D341Med (cell line): ENCODE results near the gene USP4.
A peak's percentile ranks its signal among the peaks of the same experiment; 100 is the strongest.
"Not testable (repeated sequence)": the region's sequence is repeated elsewhere in the genome, so short reads cannot be mapped to it uniquely, and the experiment has no call there.

ENCODE experiments used
- DNase-seq: peaks from one replicate; pipeline ENCODE4 v3.0.0; 2012; ENCODE audit warnings: low spot score

The USP4 gene

GRCh38 chr3:49349348-49350114 is 9.7 kb upstream of the USP4 start:
- no peak for DNase-seq

DNA sequence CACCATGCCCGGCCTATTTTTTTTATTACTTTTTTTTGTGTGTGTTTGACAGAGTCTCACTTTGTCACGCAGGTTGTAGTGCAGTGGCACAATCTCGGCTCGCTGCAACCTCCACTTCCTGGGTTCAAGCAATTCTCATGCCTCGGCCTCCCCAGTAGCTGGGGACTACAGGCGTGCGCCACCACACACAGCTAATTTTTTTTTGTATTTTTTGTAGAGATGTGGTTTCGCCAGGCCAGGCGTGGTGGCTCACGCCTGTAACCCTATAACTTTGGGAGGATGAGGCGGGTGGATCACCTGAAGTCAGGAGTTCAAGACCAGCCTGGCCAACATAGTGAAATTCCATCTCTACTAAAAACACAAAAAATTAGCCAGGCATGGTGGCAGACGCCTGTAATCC is 8.5 kb upstream of the USP4 start:
- not testable (repeated sequence) for DNase-seq

- no peak for DNase-seq
Measured at GRCh38 chr3:49346797-49347251, 7.0 kb upstream of the USP4 start.

GRCh38 chr3:49343163-49343562 is 3.3 kb upstream of the USP4 start:
- no peak for DNase-seq

DNA sequence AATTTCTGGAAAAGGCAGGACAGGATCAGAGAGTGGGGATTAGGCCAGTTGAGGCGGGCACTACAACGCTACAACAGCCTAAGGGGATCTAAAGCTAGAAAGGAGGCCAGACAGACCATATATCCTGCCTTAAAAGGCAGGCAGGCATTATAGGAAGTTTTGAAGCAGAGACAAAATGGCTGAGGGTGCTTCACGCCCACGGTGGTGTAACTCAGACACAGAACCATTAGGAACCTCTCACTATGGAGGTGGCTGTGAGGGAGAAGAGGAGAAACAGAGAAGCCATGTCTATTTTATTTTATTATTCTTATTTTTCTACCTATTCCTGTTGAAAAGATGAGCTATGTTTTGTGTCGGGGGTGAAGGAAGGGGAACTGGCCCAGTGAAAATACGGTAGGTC is 2.1 kb upstream of the USP4 start:
- no peak for DNase-seq

- DNase-seq, result peak; percentile 62
Measured at GRCh38 chr3:49339581-49339940, 292 bp downstream of the USP4 start.

- no peak for DNase-seq
Measured at GRCh38 chr3:49333916-49334633, 5.8 kb downstream of the USP4 start.

DNA sequence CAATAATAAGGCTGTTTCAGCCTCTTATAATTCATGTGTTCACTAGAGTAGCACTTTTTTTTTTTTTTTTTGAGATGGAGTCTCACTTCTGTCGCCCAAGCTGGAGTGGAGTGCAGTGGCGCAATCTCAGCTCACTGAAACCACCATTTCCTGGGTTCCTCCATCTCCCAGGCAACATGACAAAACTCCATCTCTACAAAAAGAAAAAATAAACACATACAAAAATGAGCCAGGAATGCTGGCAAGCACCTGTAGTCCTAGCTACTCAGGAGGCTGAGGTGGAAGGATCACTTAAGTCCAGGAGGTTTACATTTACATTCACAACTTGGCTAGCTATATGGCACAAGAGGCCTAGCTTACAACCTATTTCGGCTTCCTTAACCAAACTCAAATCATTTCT is 6.8 kb downstream of the USP4 start:
- DNase-seq, result no peak

DNA sequence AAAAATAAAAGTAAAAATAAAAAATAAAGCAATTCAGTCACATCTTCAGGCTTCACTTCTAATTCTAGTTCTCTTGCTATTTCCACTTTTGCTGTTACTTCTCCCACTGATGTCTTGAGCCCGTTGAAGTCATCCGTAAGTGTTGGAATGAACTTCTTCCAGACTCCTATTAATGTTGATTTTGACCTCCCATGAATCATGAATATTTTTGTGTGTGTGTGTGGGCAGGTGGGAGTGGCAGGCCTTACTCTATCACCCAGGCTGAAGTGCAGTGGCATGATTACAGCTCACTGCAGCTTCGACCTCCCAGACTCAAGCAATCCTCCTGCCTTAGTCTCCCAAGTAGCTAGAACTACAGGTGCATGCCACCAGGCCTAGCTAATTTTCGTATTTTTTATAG is 10.7 kb downstream of the USP4 start:
- DNase-seq, result no peak

GRCh38 chr3:49328350-49328749 is 11.5 kb downstream of the USP4 start:
- DNase-seq, result not testable (repeated sequence)

- no peak for DNase-seq
Measured at GRCh38 chr3:49327485-49327884, 12.4 kb downstream of the USP4 start.

GRCh38 chr3:49324768-49325167 is 15.1 kb downstream of the USP4 start:
- DNase-seq, result no peak

DNA sequence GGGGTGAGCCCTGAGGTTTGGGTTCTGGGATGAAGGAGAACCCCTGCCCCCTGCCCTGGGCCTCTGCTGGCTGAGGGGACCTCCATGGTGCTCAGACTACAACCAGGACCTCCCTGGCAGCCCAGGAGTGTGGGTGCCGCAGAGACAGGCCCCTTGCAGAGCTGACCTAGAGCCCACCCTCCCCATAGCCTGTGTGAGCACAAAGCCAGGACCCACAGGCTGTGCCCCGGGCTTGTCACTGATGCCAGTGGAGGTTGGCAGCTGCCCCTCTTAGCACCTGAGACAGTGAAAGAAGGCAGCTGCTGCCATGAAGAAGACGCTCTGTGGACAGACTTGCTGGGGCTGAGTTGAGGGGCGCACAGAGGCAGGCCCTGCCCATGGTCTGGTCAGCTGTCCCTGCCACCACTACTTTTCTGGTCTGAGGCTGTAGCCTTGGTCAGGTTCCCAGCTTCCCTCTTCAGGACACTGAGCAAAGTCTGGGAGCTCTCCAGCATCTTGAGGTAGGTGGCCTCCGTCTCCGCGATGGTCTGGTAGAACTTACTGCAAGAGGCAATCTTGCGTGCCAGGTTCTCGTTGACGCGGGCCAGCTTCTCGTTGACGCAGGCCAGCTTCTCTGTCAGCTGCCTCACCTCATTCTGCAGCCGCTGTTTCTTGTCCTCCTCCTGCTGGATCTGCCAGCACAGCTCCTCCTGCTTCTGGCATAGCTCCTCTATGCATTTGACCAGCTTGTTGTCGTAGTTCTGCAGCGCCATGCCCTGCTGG is 23.0 kb downstream of the USP4 start:
- DNase-seq, result no peak

GRCh38 chr3:49313896-49314688 is 25.8 kb downstream of the USP4 start:
- DNase-seq, result no peak

GRCh38 chr3:49311283-49311682 is 28.6 kb downstream of the USP4 start:
- DNase-seq, result no peak

DNA sequence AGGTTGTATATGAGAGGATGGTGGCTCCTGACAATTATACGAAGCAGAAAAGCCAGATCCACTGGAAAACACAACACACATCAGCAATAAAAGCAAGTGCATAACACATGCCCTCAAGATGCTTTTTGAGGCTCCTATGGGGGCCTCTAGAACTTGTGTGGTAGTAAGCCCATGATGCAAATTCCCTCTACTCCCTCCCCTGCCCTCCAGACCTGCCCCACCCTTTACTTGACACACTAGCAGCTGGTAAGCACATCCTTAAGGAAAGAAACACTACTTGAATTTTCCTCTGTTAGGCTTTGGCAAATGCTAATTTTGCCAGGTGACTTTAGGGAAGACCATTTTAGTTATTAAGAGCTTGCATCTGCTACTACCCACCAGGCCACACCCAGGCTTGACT is 29.2 kb downstream of the USP4 start:
- DNase-seq, result no peak

DNA sequence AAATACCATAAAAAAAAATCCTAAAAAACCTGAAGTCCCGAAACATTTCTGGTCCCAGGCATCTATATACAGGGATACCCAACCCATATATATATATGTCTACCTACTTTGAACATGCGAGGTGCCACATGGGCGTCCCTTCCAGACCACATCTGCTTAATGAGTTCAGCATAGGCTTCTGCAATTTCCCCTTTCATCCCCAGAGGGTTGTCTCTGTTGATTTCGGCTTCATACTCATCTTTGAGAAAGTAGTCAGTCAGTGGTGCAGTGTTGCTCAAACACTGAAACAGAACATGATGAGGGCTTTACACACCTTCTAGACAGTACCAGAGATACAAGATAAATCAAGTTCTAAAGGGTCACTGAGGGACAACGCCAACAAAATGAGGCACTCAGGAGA is 34.2 kb downstream of the USP4 start:
- DNase-seq, result no peak

- DNase-seq, result no peak
Measured at GRCh38 chr3:49302613-49303012, 37.2 kb downstream of the USP4 start.

DNA sequence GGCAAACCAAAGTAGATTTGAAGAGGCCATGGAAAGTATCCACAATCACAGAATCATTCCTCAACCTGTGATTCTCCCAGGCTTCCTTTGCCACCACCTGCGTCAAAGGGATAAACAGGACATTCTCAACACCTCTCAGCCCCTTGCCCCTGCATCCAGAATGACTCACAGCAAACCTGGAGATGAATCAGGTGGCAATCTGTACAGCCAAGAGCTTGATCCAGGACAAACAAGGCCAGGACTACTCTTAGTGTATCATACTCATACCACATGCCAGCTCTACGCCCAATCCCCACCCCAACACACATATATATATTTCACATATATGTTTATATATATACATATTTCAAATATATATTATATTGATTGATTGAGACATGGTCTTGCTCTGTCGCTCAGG is 39.3 kb downstream of the USP4 start:
- no peak for DNase-seq

DNA sequence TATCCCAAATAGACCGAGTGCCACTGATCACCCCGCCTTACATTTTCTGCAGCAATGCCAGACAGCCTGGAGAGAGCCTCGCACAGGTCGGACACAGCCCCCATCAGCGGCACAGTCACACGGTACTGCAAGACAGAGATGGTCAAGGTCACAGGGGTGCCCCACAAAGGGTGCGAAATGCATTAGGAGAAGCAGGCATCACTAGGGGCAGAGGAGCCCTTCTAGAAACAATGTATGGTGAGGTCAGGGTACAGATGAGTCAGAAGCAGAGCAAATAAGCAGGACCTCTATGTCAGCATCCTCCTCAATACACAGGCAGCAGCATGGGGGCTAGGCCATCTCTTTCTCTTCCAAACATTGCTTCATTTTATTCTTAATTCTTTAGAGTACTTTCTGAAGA is 41.3 kb downstream of the USP4 start:
- DNase-seq, result no peak

GRCh38 chr3:49296781-49297411 is 43.0 kb downstream of the USP4 start:
- no peak for DNase-seq
